ENCODE data around the gene EXD2.
"Not testable (repeated sequence)": the region's sequence is repeated elsewhere in the genome, so short reads cannot be mapped to it uniquely, and the experiment has no call there.

EXD2 gene

GRCh38 chr14:69275331-69275730 lies 84.0 kb downstream of the EXD2 start:
- in situ Hi-C loops (cut with MboI; ENCODE audit: low sequenced_read_pairs), result no loop called here

- in situ Hi-C loops (cut with MboI; ENCODE audit: low sequenced_read_pairs), result not testable (repeated sequence)
Measured at GRCh38 chr14:69277356-69277755, 86.1 kb downstream of the EXD2 start.

DNA sequence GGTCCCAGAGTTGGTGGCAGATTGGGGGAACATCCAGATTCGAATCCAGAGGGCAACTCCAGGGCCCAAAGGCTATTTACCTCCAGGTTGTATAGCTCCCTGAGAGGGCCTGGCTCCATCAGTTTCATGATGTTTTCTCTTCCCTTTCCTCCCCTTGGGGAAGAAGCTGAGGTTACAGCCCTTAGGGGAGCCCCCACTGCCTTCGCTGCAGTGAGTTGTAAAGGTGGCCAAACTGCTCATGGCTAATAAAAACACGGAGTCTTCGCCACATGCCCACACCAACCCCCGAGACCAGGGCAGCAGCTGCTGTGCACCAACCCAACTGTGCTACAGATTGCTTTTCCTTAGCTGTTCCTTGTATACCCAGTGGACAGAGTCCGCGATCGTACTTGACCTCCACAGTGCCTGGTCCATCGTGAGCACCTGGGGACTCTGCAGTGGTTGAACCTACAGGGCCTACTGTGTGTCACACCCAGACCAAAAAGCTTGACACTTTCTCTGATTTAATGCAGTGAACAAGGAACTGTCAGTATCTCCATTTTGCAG lies 89.5 kb downstream of the EXD2 start:
- in situ Hi-C loops (cut with MboI; ENCODE audit: low sequenced_read_pairs), result no loop called here

DNA sequence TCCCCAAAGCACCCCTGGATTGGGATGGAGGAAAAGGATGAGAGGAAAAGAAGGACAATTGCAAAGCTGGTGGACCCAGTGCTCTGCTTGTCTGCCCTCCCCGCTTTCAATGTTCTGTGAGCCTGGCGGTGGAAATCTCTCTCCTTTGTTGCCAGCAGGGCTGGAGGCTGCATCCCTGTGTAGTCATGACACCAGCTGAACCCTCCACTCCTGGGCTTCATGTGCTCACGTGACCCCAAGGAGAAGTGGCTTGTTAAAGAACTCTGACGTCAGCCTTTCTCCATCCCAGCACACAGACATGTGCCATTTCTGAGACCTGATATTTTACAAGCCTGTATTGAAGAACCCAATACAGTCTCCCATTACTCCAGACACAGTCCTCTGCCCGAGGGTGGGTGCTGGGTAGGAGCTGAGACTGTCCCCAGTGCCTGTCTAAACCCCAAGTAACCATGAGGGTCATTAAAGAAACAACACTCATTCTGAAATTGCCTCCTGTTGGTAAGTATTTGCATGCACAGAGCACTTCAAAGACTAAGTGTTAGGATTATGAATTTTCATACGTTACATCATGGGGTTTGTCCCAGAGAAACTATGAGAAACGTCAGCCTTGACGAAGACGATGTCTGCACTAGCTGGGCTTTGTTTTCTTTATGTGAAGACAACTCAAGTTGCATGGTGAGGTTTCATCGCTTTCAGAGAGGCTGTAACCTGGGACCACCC lies 90.3 kb downstream of the EXD2 start:
- in situ Hi-C loops (cut with MboI; ENCODE audit: low sequenced_read_pairs), result no loop called here

DNA sequence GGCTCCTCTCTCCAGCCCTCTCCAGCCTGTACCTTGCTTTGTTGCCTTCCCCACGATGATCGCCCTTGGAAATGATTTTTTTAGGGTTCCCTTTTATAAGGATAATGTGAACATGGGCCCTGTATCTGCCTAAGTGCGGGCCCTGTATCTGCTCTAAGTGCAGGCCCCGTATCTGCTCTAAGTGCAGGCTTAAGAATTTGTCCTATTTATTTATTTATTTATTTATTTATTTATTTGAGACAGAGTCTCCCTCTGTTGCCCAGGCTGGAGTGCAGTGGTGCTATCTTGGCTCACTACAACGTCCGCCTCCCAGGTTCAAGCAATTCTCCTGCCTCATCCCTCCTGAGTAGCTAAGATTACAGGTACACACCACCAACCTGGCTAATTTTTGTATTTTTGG lies 91.2 kb downstream of the EXD2 start:
- in situ Hi-C loops (cut with MboI; ENCODE audit: low sequenced_read_pairs), result no loop called here

GRCh38 chr14:69284170-69284569 lies 92.9 kb downstream of the EXD2 start:
- in situ Hi-C loops (cut with MboI; ENCODE audit: low sequenced_read_pairs), result no loop called here

DNA sequence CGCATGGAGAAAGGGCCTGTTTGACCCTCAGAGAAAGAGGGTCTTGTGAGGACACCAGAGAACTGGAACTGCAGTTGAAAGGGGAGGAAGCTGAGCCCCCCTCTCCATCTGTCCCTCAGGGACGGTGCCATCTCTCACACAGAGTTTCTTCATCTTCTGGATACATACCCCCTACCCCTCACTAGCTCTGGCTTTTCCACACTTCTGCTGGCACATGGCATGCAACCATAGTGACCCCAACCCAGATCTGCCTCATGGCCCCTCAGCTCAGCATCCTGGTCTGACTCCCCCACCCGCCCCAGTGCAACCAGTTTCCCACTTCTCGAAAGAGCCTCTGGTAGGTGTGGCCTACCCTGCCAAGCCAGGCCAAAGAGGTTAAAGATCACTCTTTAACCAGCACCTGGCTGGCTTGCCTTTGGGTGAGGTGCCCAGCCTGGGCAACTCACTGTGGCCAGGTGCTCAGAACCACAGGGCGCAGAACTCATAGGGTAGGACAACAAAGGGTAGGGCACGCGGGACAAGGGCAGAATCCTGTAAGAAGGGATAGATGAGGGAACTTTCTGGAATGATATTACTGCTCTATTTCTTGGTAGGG lies 94.5 kb downstream of the EXD2 start:
- in situ Hi-C loops (cut with MboI; ENCODE audit: low sequenced_read_pairs), result no loop called here

DNA sequence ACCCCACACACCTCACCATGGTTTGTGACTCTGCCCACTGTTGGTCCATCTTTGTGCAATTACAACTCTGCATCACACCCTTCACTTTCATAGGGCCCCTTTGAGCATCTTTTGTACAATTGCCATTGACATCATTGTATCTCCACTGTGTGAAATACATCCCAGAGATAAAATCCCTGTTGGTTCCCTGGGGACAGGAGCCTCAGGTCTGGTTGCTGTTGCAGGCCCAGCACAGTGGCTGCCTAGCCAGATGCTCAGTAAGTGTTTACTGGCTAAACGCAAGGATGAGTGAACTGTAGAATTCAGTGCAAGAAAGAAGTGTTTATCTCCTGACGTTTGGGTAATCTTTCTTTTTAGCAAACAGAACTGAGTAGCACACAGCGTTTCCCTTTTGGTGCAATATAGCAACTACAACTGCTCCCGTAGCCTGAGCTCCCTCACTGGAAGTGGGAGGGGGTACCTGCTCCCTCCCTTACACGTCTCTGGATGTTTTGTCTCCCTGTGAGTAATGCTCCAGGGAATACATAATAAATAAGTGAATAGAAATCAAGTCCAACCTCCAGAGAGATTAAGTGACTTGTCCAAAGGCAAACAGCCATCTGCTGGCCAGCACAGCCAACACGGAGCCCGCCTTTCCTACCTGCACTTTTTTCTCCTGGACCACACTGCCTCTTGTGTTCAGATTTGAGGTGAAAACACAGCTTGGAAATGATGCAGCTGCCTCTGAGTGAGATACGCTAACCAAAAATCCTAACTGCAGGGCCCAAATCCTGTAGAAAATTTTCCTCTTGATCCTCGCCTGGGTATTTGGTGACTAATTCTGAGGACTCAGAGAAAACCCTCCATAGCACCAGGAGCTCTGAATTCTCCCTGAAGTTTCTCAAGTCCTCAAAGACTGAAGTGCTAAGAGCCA lies 96.1 kb downstream of the EXD2 start:
- in situ Hi-C loops (cut with MboI; ENCODE audit: low sequenced_read_pairs), result no loop called here

DNA sequence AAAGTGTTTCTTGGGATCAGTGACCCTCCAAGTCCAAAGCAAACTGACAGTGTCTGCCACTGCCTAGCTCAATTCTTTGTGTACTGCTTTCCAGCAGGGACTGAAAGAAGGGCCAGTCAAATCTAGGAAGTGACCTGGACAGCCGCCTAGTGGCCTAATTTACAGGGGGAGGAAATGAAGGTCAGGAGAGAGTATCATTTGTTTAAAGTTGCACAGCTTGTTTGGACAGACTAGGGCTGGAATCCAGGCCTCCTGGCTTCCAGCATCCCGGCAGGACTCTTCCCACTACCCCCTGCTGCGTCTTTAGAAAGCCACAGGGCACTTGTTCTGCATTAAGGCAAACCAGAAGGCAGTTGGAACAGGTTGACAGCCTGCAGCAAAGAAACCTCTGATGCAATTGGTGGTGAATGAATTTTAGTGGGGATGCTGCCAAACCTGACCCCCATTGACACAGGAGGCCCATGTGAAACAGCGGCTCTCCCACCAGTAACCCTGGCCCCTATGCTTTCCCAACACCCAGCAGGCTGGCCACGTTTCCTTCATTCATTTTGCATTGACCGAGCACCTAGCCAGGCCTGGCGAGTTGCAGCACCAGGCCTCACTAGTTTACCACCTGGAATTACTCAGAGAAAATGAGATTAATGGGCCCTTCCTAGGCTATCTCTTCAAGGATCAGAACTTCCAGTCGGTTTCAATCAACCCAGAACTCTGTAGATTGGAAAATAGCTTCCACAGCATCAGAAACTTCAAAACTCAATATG lies 96.9 kb downstream of the EXD2 start:
- in situ Hi-C loops (cut with MboI; ENCODE audit: low sequenced_read_pairs), result no loop called here

DNA sequence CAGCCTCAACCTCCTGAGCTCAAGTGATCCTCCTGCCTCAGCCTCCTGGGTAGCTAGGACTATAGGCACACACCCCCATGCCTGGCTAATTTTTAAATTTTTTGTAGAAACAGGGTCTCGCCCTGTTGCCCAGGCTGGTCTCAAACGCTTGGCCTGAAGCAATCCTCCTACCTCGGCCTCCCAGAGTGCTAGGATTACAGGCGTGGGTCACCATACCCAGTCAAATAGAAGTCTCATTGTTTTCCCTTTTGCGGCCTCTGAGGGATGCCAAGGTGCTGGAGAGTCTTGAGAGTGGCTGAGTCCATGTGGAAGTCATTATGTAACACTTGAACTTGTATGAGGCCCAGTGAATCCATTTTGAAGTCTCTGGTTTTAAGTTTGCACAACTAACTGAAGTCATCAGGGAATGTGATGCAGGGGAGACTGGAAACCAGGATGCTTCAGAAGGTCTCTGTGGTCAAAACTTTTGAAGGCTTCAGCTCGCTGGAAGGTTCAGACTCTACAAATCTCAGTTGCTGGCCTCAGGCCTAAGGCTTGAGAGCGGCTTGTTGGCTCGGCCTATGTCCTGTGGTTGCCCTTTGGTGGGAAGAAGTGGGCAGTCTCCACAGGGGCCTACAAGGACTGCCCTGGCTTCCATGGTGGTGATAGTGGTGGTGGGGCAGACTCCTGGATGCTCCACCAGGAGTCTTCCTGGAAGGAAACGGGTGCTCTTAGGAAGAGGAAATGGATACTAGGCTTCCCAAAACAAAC lies 97.8 kb downstream of the EXD2 start:
- in situ Hi-C loops (cut with MboI; ENCODE audit: low sequenced_read_pairs), result no loop called here

DNA sequence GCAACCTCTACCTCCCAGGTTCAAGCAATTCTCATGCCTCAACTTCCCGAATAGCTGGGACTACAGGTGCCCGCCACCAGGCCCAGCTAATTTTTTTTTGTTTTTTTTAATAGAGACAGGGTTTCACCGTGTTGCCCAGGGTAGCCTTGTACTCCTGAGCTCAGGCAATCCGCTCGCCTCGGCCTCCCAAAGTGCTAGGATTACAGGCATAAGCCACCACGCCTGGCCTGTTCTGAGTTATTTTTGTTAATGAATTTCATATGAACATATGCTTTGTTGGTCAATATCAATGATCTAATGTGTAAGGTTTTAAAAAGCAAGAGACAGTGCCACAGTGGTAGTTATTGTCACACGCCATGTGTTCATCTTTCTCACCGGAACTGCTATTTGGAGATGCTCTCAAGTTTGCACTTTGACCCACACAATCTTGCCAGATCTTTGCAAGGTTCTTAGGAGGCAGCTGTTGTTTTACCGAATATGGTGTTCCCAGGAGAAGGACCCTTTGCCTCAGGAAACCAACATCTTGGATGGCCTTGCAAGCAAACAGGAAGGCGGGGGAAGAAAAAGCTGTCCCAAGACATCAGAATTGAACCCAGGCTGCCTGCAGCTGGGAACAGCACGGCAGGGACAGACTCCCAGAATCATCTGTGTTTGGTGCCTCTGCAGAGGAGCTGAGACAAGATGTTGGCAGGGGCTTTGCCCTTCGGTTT lies 98.7 kb downstream of the EXD2 start:
- in situ Hi-C loops (cut with MboI; ENCODE audit: low sequenced_read_pairs), result no loop called here

- in situ Hi-C loops (cut with MboI; ENCODE audit: low sequenced_read_pairs), result not testable (repeated sequence)
Measured at GRCh38 chr14:69290881-69291280, 99.6 kb downstream of the EXD2 start.

GRCh38 chr14:69291396-69291795 lies 100.1 kb downstream of the EXD2 start:
- in situ Hi-C loops (cut with MboI; ENCODE audit: low sequenced_read_pairs), result no loop called here

GRCh38 chr14:69291891-69292561 lies 100.7 kb downstream of the EXD2 start:
- in situ Hi-C loops (cut with MboI; ENCODE audit: low sequenced_read_pairs), result no loop called here
